Measurements from ENCODE around the gene CNIH2. TPM values are rescaled to one million over a fixed set of nuclear protein-coding genes. Genes with fewer than 3 reads are reported as not detected.

Gene CNIH2
- total and polyA plus RNA-seq, 2 experiments from 2014 or later: 4.3 to 9.2 TPM

DNA sequence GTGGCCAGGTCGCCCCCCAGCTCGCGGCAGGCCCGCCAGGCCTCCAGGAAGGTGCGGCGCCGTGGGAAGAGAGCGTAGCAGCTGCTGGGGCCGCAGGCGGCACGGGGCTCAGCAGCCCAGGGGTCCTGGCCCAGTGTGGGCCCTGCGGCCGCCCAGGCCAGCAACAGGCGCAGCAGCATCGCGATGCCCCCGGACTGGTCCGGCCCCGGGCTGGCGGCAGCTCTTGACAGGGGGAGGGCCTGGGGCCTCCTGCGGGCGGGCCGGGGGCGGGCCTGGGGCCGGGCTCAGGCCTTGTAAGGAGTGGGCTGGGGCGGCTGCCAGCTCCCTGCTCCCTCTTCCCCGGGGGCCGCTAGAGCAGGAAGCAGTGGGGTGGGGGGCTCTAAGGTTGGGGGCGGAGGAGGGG is 38.9 kb downstream of the CNIH2 start, which contains the start of gene CD248:
Gene CD248 (minus strand): TSS at position 196 of the 403 bp plus-strand sequence. CDS start 17 bp downstream, at position 179.
- Mint-ChIP-seq H3K4me3 (peak within 1 kb of the TSS; percentile 42), H3K9me3 (peaks cover 21% of the 10 kb centered on the region), H3K27ac (peak within 1 kb of the TSS; percentile 90), H3K27me3 (ENCODE audit: insufficient read depth, low read depth, poor library complexity) (peaks cover 30% of the 10 kb centered on the region), H3K4me1 (peaks cover 32% of the 10 kb centered on the region), H3K36me3 (ENCODE audit: low read depth) (peaks cover 22% of the 10 kb centered on the region)
- DNase-seq (ENCODE audit: low spot score) (peak; percentile 75), ATAC-seq (peak; percentile 35)
- Histone ChIP-seq H3K27ac (ENCODE audit: low read depth) (peak within 1 kb of the TSS; percentile 87), H4K20me1 (replicated peaks; ENCODE audit: insufficient read depth) (no peaks in the 10 kb centered on the region), H3K27me3 (ENCODE audit: insufficient read depth) (no peaks in the 10 kb centered on the region), H3K79me2 (replicated peaks; ENCODE audit: insufficient read depth) (no peaks in the 10 kb centered on the region), H3K4me1 (ENCODE audit: insufficient read depth) (peaks cover 23% of the 10 kb centered on the region), H2AFZ (peak within 1 kb of the TSS; percentile 76; the same call in 1 of the 2 replicates), H3K36me3 (ENCODE audit: insufficient read depth) (no peaks in the 10 kb centered on the region), H3K9me2 (ENCODE audit: insufficient read depth) (no peaks in the 10 kb centered on the region), H3K4me2 (peak within 1 kb of the TSS; percentile 77), H3K4me3 (peak within 1 kb of the TSS; percentile 41; the same call in 1 of the 2 replicates), H3F3A (replicated peaks; ENCODE audit: low read depth) (peaks cover 9% of the 10 kb centered on the region; the same call in 1 of the 2 replicates)
- TF ChIP-seq, protein P1, sequence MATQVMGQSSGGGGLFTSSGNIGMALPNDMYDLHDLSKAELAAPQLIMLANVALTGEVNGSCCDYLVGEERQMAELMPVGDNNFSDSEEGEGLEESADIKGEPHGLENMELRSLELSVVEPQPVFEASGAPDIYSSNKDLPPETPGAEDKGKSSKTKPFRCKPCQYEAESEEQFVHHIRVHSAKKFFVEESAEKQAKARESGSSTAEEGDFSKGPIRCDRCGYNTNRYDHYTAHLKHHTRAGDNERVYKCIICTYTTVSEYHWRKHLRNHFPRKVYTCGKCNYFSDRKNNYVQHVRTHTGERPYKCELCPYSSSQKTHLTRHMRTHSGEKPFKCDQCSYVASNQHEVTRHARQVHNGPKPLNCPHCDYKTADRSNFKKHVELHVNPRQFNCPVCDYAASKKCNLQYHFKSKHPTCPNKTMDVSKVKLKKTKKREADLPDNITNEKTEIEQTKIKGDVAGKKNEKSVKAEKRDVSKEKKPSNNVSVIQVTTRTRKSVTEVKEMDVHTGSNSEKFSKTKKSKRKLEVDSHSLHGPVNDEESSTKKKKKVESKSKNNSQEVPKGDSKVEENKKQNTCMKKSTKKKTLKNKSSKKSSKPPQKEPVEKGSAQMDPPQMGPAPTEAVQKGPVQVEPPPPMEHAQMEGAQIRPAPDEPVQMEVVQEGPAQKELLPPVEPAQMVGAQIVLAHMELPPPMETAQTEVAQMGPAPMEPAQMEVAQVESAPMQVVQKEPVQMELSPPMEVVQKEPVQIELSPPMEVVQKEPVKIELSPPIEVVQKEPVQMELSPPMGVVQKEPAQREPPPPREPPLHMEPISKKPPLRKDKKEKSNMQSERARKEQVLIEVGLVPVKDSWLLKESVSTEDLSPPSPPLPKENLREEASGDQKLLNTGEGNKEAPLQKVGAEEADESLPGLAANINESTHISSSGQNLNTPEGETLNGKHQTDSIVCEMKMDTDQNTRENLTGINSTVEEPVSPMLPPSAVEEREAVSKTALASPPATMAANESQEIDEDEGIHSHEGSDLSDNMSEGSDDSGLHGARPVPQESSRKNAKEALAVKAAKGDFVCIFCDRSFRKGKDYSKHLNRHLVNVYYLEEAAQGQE (IDR thresholded peaks at IDR 0.05; ENCODE audit: unreplicated experiment): no peak
- peak; percentile 57 for TF ChIP-seq POLR2AphosphoS5 (IDR thresholded peaks at IDR 0.05; ENCODE audit: low read depth)

DNA sequence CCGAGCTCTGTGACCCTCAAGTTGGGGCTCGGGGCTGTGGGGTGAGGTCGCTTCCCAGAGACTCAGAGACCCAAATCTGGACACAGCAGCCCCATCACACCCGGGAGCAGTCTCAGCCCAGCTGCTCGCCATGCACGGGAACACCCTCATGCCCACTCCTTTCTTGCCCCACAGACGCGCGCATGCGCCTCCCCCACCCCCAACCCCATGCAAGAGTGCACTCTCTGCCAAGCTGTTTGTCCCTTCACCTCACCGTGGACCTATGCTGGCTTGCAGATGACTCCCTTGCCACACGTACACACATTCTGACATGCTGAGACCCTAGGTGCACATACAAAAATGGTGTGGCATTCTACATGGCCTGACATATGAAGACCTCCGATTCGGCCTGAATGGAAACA is 39.3 kb downstream of the CNIH2 start:
- Histone ChIP-seq H3K27me3 (ENCODE audit: insufficient read depth) (no peaks in the 10 kb centered on the region), H3K9me2 (ENCODE audit: insufficient read depth) (no peaks in the 10 kb centered on the region), H3K4me1 (ENCODE audit: insufficient read depth) (peaks cover 23% of the 10 kb centered on the region), H2AFZ (peak overlapping the region; percentile 76; the same call in 1 of the 2 replicates), H3K4me2 (peak overlapping the region; percentile 77), H4K20me1 (replicated peaks; ENCODE audit: insufficient read depth) (no peaks in the 10 kb centered on the region), H3K36me3 (ENCODE audit: insufficient read depth) (no peaks in the 10 kb centered on the region), H3K79me2 (replicated peaks; ENCODE audit: insufficient read depth) (no peaks in the 10 kb centered on the region), H3K4me3 (peak overlapping the region; percentile 41; the same call in 1 of the 2 replicates), H3K27ac (ENCODE audit: low read depth) (peak overlapping the region; percentile 87), H3F3A (replicated peaks; ENCODE audit: low read depth) (peaks cover 9% of the 10 kb centered on the region; the same call in 1 of the 2 replicates)
- ATAC-seq (no peak), DNase-seq (ENCODE audit: low spot score) (no peak)
- peaks cover 32% of the 10 kb centered on the region for H3K27me3 Mint-ChIP-seq (ENCODE audit: insufficient read depth, low read depth, poor library complexity)
- H3K9me3 Mint-ChIP-seq: peaks cover 21% of the 10 kb centered on the region
- peaks cover 32% of the 10 kb centered on the region for H3K4me1 Mint-ChIP-seq
- peak overlapping the region; percentile 42 for H3K4me3 Mint-ChIP-seq
- H3K27ac Mint-ChIP-seq: peak overlapping the region; percentile 90
- no peak for TF ChIP-seq STAT1 (IDR thresholded peaks at IDR 0.05; ENCODE audit: unreplicated experiment)
- TF ChIP-seq, protein P2, sequence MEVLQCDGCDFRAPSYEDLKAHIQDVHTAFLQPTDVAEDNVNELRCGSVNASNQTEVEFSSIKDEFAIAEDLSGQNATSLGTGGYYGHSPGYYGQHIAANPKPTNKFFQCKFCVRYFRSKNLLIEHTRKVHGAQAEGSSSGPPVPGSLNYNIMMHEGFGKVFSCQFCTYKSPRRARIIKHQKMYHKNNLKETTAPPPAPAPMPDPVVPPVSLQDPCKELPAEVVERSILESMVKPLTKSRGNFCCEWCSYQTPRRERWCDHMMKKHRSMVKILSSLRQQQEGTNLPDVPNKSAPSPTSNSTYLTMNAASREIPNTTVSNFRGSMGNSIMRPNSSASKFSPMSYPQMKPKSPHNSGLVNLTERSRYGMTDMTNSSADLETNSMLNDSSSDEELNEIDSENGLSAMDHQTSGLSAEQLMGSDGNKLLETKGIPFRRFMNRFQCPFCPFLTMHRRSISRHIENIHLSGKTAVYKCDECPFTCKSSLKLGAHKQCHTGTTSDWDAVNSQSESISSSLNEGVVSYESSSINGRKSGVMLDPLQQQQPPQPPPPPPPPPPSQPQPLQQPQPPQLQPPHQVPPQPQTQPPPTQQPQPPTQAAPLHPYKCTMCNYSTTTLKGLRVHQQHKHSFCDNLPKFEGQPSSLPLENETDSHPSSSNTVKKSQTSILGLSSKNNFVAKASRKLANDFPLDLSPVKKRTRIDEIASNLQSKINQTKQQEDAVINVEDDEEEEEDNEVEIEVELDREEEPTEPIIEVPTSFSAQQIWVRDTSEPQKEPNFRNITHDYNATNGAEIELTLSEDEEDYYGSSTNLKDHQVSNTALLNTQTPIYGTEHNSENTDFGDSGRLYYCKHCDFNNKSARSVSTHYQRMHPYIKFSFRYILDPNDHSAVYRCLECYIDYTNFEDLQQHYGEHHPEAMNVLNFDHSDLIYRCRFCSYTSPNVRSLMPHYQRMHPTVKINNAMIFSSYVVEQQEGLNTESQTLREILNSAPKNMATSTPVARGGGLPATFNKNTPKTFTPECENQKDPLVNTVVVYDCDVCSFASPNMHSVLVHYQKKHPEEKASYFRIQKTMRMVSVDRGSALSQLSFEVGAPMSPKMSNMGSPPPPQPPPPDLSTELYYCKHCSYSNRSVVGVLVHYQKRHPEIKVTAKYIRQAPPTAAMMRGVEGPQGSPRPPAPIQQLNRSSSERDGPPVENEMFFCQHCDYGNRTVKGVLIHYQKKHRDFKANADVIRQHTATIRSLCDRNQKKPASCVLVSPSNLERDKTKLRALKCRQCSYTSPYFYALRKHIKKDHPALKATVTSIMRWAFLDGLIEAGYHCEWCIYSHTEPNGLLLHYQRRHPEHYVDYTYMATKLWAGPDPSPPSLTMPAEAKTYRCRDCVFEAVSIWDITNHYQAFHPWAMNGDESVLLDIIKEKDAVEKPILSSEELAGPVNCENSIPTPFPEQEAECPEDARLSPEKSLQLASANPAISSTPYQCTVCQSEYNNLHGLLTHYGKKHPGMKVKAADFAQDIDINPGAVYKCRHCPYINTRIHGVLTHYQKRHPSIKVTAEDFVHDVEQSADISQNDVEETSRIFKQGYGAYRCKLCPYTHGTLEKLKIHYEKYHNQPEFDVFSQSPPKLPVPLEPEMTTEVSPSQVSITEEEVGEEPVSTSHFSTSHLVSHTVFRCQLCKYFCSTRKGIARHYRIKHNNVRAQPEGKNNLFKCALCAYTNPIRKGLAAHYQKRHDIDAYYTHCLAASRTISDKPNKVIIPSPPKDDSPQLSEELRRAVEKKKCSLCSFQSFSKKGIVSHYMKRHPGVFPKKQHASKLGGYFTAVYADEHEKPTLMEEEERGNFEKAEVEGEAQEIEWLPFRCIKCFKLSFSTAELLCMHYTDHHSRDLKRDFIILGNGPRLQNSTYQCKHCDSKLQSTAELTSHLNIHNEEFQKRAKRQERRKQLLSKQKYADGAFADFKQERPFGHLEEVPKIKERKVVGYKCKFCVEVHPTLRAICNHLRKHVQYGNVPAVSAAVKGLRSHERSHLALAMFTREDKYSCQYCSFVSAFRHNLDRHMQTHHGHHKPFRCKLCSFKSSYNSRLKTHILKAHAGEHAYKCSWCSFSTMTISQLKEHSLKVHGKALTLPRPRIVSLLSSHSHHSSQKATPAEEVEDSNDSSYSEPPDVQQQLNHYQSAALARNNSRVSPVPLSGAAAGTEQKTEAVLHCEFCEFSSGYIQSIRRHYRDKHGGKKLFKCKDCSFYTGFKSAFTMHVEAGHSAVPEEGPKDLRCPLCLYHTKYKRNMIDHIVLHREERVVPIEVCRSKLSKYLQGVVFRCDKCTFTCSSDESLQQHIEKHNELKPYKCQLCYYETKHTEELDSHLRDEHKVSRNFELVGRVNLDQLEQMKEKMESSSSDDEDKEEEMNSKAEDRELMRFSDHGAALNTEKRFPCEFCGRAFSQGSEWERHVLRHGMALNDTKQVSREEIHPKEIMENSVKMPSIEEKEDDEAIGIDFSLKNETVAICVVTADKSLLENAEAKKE (CRISPR knock-in tag; IDR thresholded peaks at IDR 0.05): no peak
- H3K36me3 Mint-ChIP-seq (ENCODE audit: low read depth): peaks cover 22% of the 10 kb centered on the region

Measured in GM23338 (cell line).